Chondrocyte (in vitro differentiated cells): ENCODE results near the gene RUBCNL. TPM values are rescaled to one million over a fixed set of nuclear protein-coding genes. Genes with fewer than 3 reads are reported as not detected.
"Not testable (repeated sequence)": the region's sequence is repeated elsewhere in the genome, so short reads cannot be mapped to it uniquely, and the experiment has no call there.

Source experiments
- DNase-seq: peaks from one replicate; pipeline ENCODE4 v3.0.0; 2021; ENCODE audit warnings: mixed read lengths, low spot score
- H3K27ac Mint-ChIP-seq: one replicate; pipeline ENCODE4 v1.8.0; 2021; ENCODE audit warnings: mild to moderate bottlenecking, moderate library complexity, mixed read lengths; ENCODE audit not compliant: unreplicated experiment
- H3K27me3 Mint-ChIP-seq: 2 replicates; pipeline ENCODE4 v1.8.0; 2021; ENCODE audit warnings: low read depth, mixed read lengths
- H3K36me3 Mint-ChIP-seq: 2 replicates; pipeline ENCODE4 v1.8.0; 2021; ENCODE audit warnings: low read depth, mixed read lengths
- H3K4me1 Mint-ChIP-seq: 2 replicates; pipeline ENCODE4 v1.8.0; 2021; ENCODE audit warnings: low read depth, mild to moderate bottlenecking, mixed read lengths
- H3K4me3 Mint-ChIP-seq: one replicate; pipeline ENCODE4 v1.8.0; 2021; ENCODE audit warnings: mild to moderate bottlenecking, moderate library complexity, mixed read lengths; ENCODE audit not compliant: unreplicated experiment
- H3K9me3 Mint-ChIP-seq: 2 replicates; pipeline ENCODE4 v1.8.0; 2021; ENCODE audit warnings: low read depth, mixed read lengths
- CTCF ChIP-seq: fragments of 200-600 bp; sonication (generic); IDR thresholded peaks from 2 replicates; pipeline ENCODE4 v1.5.0; 2021; ENCODE audit warnings: antibody characterized with exemption, mild to moderate bottlenecking, moderate library complexity
- total RNA-seq: library from RNA; stranded (reverse); gene quantifications from 3 replicates; pipeline ENCODE4 v1.2.1, GENCODE V29; 2021

The RUBCNL gene
- total RNA-seq, 1 donor from 2014 or later = 2.0 TPM

DNA sequence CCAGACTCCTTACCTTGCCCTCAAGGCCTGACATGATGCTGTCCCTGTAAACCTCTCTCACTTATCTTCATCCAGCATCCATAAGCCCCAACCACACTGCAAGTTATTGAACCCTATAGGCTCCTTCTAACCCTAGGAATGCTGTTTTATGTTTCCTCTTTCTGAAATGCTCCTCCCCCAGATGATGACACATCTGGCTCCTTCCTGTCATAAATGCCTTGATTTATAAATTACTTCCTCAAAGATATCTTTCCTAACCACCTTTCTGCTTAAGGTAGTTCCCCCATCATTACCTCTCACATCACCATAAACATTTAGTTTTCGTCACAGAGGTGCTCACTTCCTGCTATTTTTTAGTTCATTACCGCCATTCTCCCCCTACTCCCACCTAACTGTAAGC is 12.3 kb downstream of the RUBCNL start:
- no peak for DNase-seq
- Mint-ChIP-seq H3K4me1 (peaks cover 16% of the 10 kb centered on the region), H3K9me3 (no peaks in the 10 kb centered on the region), H3K4me3 (no peak overlapping the region), H3K36me3 (no peaks in the 10 kb centered on the region), H3K27ac (no peak overlapping the region), H3K27me3 (no peaks in the 10 kb centered on the region)
- TF ChIP-seq CTCF = no peak

DNA sequence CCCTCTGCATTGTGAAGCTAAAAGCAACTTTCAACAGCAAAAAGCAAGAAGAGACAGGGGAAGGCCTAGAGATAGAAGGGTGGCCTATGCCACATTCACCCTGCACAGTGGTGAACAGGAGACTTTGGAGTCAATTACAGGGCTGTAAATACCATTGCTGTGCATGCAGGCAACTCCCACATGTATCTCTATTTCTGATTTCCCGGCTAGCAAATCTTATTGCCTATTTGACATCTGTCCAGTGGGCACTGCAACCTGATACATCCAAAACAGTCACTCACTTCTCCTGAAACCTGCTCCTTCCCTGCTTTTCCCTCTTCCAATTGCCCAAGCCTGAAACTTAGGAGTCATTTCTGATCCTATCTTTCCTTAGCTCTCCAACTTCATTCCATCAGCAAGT is 13.4 kb downstream of the RUBCNL start:
- H3K4me1 Mint-ChIP-seq = peaks cover 27% of the 10 kb centered on the region
- no peaks in the 10 kb centered on the region for H3K27me3 Mint-ChIP-seq
- no peak for DNase-seq
- no peak overlapping the region for H3K27ac Mint-ChIP-seq
- TF ChIP-seq CTCF = no peak
- H3K36me3 Mint-ChIP-seq = no peaks in the 10 kb centered on the region
- H3K9me3 Mint-ChIP-seq = no peaks in the 10 kb centered on the region
- H3K4me3 Mint-ChIP-seq = no peak overlapping the region

GRCh38 chr13:46372938-46373337 is 14.1 kb downstream of the RUBCNL start:
- not testable (repeated sequence) for H3K27me3 Mint-ChIP-seq, H3K36me3 Mint-ChIP-seq, H3K27ac Mint-ChIP-seq, DNase-seq, H3K9me3 Mint-ChIP-seq, H3K4me3 Mint-ChIP-seq
- H3K4me1 Mint-ChIP-seq = peaks cover 31% of the 10 kb centered on the region

DNA sequence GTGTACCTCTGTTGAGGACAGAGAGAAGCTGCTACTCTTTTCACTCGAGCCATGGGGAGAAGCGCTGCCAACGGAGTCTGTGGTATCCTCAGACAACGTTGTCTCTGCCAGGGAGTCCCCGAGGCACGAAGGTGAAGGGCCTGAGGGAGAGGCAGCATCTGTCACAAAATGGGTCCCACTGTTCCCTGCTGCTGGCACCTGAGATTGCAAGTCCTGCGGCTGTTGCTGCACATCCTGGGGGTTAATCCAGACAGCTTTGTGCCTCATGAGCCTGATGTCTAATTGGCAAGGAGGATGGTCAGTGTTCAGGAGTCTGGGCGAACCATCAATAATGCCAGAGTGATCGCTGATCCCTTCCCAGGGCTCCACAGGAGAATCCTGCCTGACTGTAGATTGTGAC is 15.0 kb downstream of the RUBCNL start:
- no peak overlapping the region for H3K27ac Mint-ChIP-seq

DNA sequence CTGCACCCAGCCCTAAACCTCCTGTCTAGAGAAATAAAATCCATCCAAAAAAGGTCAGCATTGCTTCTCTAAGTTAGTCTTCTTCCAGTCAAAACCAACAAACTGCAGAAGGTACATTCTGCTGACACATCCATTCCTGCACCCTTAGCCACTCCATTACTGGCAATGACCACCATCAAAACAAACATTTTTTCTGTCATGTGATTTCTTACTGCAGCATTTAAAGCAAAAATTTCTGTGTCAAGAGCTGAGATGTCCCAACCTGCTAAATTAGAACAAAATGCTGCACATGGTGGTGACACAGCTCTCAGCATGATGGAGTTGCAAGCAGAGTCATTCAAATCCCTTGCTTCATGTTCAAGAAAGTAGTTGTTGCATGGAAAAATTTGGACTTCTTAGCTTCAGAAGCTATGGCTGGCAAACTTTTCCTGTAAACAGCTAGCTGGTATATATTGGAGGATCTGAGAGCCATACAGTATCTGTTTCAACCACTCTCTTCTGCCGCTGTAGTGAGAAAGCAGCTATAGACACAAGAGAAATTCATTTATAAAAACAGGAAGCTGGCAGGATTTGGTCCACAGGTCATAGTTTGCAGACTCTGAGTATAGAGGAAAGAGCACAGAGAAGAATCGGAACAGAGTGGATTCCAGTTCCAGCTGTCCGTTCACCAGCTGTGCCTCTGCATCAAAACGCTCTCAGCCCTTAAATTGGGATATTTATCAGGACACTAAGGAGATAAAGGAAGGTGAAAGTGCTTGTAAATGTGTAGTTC is 17.4 kb downstream of the RUBCNL start:
- peaks cover 6% of the 10 kb centered on the region for H3K36me3 Mint-ChIP-seq
- peak overlapping the region; percentile 90 for H3K27ac Mint-ChIP-seq
- H3K4me3 Mint-ChIP-seq = peak overlapping the region; percentile 5
- H3K27me3 Mint-ChIP-seq = no peaks in the 10 kb centered on the region
- no peak for DNase-seq
- H3K9me3 Mint-ChIP-seq = no peaks in the 10 kb centered on the region
- H3K4me1 Mint-ChIP-seq = peaks cover 40% of the 10 kb centered on the region
- no peak for TF ChIP-seq CTCF

More for the DNA sequence above, 15.0 kb downstream of the RUBCNL start:
- Mint-ChIP-seq H3K36me3 (no peaks in the 10 kb centered on the region), H3K4me1 (peaks cover 40% of the 10 kb centered on the region), H3K27me3 (no peaks in the 10 kb centered on the region), H3K4me3 (no peak overlapping the region), H3K9me3 (no peaks in the 10 kb centered on the region)
- DNase-seq = no peak
- TF ChIP-seq CTCF = no peak
